ENCODE measurements around the gene LRRC75B. TPM values are rescaled to one million over a fixed set of nuclear protein-coding genes. Genes with fewer than 3 reads are reported as not detected.
"Not testable (repeated sequence)": the region's sequence is repeated elsewhere in the genome, so short reads cannot be mapped to it uniquely, and the experiment has no call there.

The LRRC75B gene
- 10.9 TPM for polyA plus RNA-seq (2013, experiment 1 of 2; ENCODE audit: insufficient read length)
- 10.7 TPM for polyA plus RNA-seq (2013, experiment 2 of 2; ENCODE audit: insufficient read length)

DNA sequence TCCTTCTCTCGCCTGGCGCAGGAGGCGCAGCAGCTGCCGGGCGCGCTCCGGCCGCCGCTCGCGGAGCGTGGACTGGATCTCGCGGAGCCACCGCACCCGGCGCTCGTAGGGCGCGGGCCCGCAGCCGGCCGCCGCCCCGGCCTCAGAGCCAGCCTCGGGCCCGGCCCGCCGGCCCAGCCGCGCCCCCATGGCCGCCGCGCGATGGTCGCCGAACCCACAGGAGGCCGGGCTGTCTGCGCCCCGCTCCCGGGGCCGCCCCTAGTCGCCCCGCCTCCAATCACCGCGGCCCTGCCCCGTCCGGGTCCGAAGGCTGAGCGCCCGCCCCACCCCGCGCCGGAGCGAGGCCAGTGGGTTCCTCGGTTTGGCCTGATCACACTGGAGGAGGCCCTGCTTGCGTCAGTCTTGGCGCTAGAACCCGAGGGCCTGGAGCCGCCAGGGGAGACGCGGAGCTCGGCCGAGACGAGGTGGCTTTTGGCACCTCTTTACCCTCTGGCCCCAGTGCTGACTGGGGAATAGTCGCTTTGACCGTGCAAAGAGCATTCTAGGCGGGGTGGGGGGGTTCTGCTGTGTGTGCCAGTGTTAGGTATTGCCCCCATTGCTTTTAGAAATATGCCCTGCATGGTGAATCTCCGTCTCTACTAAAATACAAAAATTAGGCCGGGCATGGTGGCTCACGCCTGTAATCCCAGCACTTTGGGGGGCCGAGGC lies at the start of gene LRRC75B:
TSS of gene LRRC75B (minus strand) at position 223 of the 708 bp plus-strand sequence. CDS start at position 189, 34 bp downstream.
- DNase-seq: peak; percentile 89

DNA sequence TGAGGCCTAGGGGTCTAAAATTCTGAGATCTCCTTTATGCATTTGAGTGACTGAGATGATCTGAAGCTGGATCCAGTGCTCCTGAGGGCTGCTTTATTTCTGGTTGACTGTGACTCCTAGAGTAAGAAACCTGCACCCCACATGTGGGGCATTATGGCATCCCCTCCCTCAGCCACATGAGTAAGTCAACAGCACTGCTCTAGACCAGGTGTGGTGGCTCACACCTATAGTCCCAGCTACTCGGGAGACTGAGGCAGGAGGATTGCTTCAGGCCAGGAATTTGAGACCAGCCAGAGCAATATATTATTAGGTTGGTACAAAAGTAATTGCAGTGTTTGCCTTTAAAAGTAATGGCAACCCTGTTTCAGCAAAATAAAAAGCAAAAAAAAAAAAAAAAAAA lies 49.4 kb upstream of the LRRC75B start:
- DNase-seq: not testable (repeated sequence)

- not testable (repeated sequence) for DNase-seq
These were observed 43.6 kb upstream of the LRRC75B start for GRCh38 chr22:24636513-24636912.

- not testable (repeated sequence) for DNase-seq
These were observed 42.0 kb upstream of the LRRC75B start for GRCh38 chr22:24634776-24635389.

- DNase-seq: not testable (repeated sequence)
These were observed 40.6 kb upstream of the LRRC75B start for GRCh38 chr22:24633231-24634023.

DNA sequence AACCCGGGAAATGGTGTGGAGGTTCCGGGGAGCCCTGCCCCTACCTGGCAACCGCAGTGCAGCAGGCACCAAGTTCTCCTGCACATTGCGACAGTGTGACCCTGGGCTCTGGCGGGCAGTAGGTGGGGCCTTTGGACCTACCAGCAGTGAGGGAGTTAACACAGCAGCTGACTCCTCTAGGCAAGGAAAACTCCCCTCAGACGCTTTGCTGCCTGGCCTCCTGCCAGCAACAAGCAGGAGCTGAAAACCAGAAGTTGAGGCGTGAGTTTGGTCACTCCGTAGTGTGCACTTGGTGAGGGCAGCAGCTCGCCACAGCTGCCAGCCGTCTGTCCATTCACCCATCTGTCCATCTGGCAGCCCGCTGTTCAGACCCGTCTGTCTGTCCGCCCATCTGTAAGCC lies 39.8 kb upstream of the LRRC75B start:
- DNase-seq: not testable (repeated sequence)

DNA sequence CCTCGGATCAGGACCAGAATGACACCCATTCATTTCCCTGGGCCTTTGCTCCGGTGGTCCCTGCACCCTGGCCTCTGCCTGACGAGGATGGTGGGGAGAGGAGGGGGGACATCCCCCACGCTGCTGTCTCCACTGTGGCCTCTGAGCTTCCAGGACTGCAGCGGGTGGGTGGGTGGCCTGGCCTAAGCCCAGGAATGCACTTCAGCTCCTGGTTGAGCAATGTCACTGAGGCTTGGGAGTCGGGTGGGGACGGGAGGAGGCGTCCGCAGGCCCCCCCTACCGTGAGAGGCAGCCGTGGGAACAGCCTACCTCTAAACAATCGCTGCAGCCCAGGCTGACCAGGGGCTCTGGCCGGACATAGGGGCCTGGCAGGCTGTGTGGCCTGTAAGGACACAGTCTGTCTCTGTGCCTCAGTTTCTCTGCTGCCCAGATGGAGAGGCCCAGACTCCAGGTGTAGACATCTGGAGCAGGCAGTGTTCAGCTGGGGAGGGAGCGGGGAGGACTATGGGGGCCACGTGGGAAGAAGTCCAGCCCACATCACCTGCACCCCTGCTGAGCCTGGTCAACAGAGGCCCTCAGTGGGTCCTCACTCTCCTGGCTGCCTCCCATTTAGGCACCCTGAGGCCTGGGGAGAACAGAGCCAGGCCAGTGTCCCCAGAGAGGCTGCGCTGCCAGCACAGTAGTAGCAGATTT lies 38.7 kb upstream of the LRRC75B start:
- DNase-seq: not testable (repeated sequence)

DNA sequence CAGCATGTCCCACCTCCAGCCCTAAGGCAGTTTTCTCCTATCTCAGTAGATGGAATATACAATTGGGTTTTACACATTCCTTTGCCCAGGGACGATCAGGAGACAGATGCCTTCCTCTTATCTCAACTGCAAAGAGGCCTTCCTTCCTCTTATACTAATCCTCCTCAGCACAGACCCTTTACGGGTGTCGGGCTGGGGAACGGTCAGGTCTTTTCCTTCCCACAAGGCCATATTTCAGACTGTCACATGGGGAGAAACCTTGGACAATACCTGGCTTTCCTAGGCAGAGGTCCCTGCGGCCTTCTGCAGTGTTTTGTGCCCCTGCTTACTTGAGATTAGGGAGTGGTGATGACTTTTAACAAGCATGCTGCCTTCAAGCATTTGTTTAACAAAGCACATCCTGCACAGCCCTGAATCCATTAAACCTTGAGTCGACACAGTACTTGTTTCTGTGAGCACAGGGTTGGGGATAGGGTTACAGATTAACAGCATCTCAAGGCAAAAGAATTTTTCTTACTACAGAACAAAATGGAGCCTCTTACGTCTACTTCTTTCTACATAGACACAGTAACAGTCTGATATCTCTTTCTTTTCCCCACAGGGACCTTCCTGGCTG lies 38.0 kb upstream of the LRRC75B start:
- DNase-seq: not testable (repeated sequence)

DNA sequence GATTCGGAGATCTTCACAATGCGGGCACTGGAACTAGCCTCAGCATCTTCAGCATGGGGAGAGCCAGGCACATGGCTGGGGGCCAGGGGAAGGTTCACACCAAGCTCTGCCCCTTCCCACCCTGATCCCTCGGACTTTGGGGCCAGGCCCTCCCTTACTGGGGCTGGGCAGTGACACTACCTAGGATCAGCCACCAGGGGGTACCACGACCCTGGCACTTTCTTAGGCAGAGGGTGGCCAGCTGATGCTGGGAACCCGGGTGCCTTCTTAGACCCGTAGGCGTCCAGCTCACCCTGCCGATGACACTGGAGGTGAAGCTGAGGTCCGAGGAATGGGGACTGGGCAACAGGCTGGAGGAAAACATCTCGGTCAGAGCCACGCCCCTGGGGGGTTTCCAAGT lies 36.2 kb upstream of the LRRC75B start:
- DNase-seq: not testable (repeated sequence)

GRCh38 chr22:24627911-24628310 lies 35.0 kb upstream of the LRRC75B start:
- DNase-seq: not testable (repeated sequence)

DNA sequence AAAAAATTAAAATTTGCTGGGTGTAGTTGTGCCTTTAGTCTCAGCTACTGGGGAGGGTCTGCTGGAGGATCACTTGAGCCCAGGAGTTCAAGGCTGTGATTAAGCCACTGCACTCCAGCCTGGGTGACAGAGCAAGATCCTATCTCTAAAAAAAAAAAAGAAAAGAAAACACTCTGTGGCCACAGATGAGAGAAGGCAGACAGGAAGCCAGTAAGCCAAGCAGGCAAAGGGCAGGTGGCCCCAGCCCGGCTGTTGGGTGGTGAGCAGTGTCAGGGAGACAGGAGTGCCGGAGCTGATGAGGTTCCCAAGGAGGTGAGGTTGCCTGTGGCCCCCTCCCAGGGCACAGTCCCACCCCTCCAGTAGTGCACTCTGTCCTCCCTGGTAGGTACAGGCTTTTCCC lies 29.7 kb upstream of the LRRC75B start:
- DNase-seq: not testable (repeated sequence)

GRCh38 chr22:24621244-24621643 lies 28.4 kb upstream of the LRRC75B start:
- DNase-seq: not testable (repeated sequence)

GRCh38 chr22:24614794-24615193 lies 21.9 kb upstream of the LRRC75B start:
- not testable (repeated sequence) for DNase-seq

DNA sequence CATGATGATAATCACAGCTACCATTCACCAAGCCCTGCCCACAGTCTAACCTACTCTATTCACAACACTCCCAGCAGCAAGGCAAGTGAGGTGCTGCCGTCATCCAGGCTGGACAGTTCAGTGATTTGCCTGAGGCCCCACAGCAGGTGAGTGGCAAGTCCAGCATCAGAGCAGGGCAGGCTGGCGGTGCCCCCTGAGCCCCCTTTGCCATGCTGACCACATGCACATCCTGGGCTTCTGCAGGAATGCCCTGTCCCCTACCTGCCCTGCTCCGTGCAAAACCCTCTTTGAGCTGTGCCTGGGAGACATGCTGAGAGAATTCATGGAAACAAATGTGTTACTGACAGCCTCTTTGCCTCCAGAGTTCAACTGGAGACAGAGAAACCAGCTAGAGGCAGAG lies 17.0 kb upstream of the LRRC75B start:
- not testable (repeated sequence) for DNase-seq

- DNase-seq: not testable (repeated sequence)
These were observed 15.5 kb upstream of the LRRC75B start for GRCh38 chr22:24608327-24608726.

DNA sequence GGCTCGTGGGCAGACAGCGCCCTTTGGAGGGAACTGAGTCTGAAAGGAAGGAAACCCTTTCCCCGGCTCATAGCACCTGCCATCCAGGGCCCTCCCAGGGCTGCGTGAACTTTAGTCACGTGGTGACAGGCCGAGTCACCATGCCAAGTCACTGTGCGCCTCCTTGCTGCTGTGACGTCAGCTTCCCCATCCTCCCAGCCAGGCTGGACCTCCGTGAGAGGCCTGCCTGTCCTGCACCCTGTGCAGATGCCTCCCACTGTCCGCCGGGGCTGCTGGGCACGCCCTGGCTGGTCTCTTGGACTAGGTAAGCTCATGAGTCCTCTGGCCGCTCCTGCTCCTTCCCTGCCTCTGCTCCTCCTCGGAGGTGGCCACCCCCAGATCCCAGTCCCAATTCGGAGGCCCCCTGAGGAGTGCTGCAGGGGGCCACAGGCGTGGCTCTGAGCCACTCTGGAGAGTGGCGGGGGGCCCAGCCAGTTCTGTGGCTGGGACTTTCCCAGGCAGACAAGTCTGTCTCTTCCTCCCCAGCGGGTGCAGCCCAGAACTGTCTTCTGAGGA lies 14.6 kb upstream of the LRRC75B start:
- DNase-seq: not testable (repeated sequence)

DNA sequence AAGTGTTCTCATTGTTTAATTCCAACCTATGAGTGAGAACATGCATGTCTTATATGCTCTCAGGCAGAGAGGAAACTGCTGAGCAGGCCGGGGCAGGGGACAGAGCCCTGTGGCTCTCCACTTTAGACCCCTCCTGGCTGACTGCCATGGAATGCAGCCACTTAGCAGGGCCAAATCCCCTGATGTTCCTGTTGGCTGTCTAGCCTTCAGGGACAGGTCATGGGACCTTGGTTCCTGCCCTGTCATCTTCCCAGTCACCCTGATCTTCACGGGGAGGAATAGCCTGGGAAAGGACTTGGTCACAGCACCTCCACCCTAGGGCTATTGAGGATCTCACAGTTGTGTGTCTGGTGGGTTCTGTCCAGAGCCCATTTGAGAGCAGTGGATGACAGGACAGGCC lies 13.5 kb upstream of the LRRC75B start:
- DNase-seq: not testable (repeated sequence)

DNA sequence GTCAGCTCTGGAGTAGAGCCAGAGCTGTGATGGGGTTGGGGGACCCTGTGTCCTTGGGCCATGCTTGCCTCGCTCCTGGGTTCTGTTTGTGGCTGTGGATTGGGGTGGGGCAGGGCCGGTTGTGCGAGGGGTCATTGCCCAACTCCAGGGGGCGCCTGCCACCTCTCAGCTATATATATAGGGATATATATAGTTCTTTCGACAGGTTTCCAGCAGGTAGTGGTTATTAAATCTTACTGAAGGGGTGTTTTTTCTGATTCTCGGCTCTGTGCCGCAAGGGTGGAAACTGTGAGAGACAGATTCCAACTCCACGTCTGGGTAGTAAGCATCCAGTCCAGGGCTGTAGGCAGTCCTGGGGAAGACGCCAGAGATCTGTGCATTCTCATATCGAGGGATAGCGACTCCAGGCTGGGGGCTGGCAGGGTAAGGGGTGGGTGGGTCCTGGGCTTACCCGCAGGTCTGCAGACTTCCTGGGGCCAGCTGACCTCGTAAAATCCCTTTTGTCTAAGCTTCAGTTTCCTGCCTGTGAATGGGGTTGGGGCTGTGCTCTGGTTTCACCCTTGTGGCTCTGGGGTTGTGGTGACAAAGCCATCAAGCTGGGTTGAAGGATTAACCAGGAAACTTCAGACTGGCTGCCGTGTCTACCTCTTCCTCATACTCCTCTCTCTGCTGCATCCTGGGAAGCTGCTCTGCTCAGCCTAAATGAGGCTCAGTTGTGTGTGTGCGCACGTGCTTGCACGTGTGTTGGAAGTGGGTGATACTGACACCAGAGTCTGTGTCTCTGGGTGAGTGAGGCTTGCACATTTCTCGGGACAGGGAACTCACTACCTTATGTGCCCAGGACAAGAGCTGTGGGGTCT lies 11.1 kb upstream of the LRRC75B start:
- DNase-seq: not testable (repeated sequence)

DNA sequence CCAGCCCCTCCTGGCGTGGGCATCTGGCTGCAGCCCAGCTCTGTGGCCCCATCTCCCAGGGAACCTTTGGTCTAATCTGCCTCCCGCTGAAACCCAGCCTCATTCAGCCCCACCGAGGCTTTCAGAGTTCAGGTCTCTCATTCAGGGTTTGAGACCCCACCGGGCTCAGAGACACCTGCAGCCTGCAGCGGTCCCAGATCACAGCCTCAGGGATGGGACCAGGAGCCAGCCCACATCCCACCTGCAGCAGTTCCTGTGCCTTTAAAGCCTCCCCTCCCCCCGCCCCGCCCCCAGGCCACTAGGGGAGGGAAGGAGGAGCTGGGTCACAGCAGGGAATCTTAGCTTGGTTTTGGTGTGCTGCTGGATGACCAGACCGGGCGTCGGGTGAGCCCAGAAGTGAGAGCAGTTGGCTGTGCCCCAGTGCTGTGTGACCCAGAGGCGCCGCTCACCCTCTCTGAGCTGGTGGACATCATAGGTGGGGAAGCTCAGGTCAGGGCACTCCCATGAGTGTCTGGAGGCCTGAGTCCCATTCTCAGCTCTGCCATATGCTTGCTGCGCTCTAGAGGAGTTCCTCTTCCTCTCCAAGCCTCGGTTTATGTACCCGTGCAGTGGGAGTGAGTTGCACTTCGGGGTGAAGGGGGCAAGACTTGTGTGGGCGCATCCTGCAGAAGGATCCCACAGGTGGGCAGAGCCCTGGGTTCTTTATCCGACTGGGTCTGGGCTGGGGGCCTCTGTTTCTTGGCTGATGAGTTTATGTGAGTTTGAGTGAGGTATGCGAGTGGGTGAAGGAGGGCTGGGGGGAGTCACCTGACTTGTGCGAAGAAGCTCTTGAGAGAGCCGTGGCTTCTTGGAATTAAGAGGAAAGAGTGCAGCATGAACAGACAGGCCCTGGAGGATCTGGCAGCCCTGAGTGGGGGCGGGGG lies 10.2 kb upstream of the LRRC75B start, which contains the start of gene GGT1:
TSS of gene GGT1 (plus strand) at position 347 of the 923 bp plus-strand sequence. CDS start 7,889 bp downstream, outside the sequence.
- not testable (repeated sequence) for DNase-seq
